T-cell (primary cell): ENCODE measurements around the gene ARPP21. TPM values are rescaled to one million over a fixed set of nuclear protein-coding genes. Genes with fewer than 3 reads are reported as not detected.

Experiments used
- ATAC-seq, 4 experiments: fragments of 200-7000 bp in 3 of 4; fragments of 150-1000 bp in 1 of 4; cut with Tn5 transposase; replicated peaks in 1 of 4; 1 replicate in 3 of 4; 2 replicates in 1 of 4; pipeline ENCODE4 v1.10.0; 2021; ENCODE audit warnings: moderate library complexity in 3 of 4, mild to moderate bottlenecking in 2 of 4, moderate number of reproducible peaks in 1 of 4
- CTCF ChIA-PET, 2 donors: fragments of 300-600 bp; sonication (Branson Sonifier 250); formaldehyde crosslinking; loops; one replicate each; lab custom pipeline; 2022; ENCODE audit warnings: antibody characterized with exemption in 2 of 2; lab: Charles Lee
- POLR2A ChIA-PET, 2 donors: fragments of 300-600 bp; sonication (Branson Sonifier 250); formaldehyde crosslinking; loops; one replicate each; lab custom pipeline; 2022; ENCODE audit warnings: antibody characterized with exemption in 2 of 2; lab: Charles Lee
- DNase-seq, 35 experiments: peaks; one replicate each; pipeline versions ENCODE4 v3.0.0 to v3.0.0-alpha.2; 2013 to 2023
- H3K27ac ChIP-seq: one replicate; pipeline ENCODE4 v1.5.1; 2013; ENCODE audit warnings: low read length
- H3K27me3 ChIP-seq, 2 experiments: replicated peaks in 1 of 2; 1 replicate in 1 of 2; 2 replicates in 1 of 2; pipeline versions ENCODE4 v1.6.1 to v1.7.0; 2013; ENCODE audit warnings: low read length in 1 of 2, mixed read lengths in 1 of 2; ENCODE audit not compliant: control insufficient read depth in 2 of 2, insufficient read depth in 2 of 2; ENCODE audit errors: extremely low read depth in 1 of 2
- H3K36me3 ChIP-seq, 2 donors: 1 replicate in 1 of 2; 2 replicates in 1 of 2; pipeline versions ENCODE4 v1.6.1 to v1.7.0; 2013; ENCODE audit warnings: low read length in 1 of 2; ENCODE audit not compliant: control insufficient read depth in 2 of 2, insufficient read depth in 1 of 2; ENCODE audit errors: extremely low read depth in 1 of 2
- H3K4me1 ChIP-seq, 2 experiments: 1 replicate in 1 of 2; 2 replicates in 1 of 2; pipeline versions ENCODE4 v1.6.1 to v1.7.0; 2013; ENCODE audit warnings: low read length in 2 of 2, mixed read lengths in 1 of 2; ENCODE audit not compliant: insufficient read depth in 2 of 2, control insufficient read depth in 1 of 2; ENCODE audit errors: extremely low read depth in 1 of 2
- H3K4me3 ChIP-seq, 2 donors: 1 replicate in 1 of 2; 2 replicates in 1 of 2; pipeline versions ENCODE4 v1.5.1 to v1.7.0; 2013; ENCODE audit warnings: mild to moderate bottlenecking in 2 of 2, low read length in 1 of 2, moderate library complexity in 1 of 2; ENCODE audit not compliant: control insufficient read depth in 1 of 2; ENCODE audit errors: extremely low read depth in 1 of 2
- H3K9me3 ChIP-seq: 2 replicates; pipeline ENCODE4 v1.7.0; 2013
- H3K27ac Mint-ChIP-seq, 2 donors: one replicate each; pipeline ENCODE4 v1.8.0; 2020 to 2021; ENCODE audit warnings: mild to moderate bottlenecking in 2 of 2, mixed read lengths in 2 of 2
- H3K27me3 Mint-ChIP-seq, 2 donors: one replicate each; pipeline ENCODE4 v1.8.0; 2021 to 2022; ENCODE audit warnings: mixed read lengths in 2 of 2
- H3K36me3 Mint-ChIP-seq: one replicate; pipeline ENCODE4 v1.8.0; 2021; ENCODE audit warnings: mixed read lengths
- H3K4me1 Mint-ChIP-seq, 3 donors: one replicate each; pipeline ENCODE4 v1.8.0; 2020 to 2022; ENCODE audit warnings: mixed read lengths in 3 of 3, mild to moderate bottlenecking in 1 of 3
- H3K4me3 Mint-ChIP-seq, 3 donors: one replicate each; pipeline ENCODE4 v1.8.0; 2020 to 2022; ENCODE audit warnings: mild to moderate bottlenecking in 3 of 3, mixed read lengths in 3 of 3, moderate library complexity in 3 of 3
- H3K9me3 Mint-ChIP-seq, 3 donors: one replicate each; pipeline ENCODE4 v1.8.0; 2020 to 2022; ENCODE audit warnings: mixed read lengths in 3 of 3
- WGBS: methylation state at CpG from one replicate; pipeline ENCODE4 v1.1.5; 2013; ENCODE audit warnings: missing lambda C conversion rate; ENCODE audit not compliant: insufficient coverage; 5-methylcytosine and 5-hydroxymethylcytosine counted together
- total RNA-seq, 35 experiments: library from RNA in 6 of 35; stranded (reverse) in 6 of 35; fragments of 120-200 nt in 1 of 35; gene quantifications; one replicate each; pipeline versions ENCODE4 v1.2.1 to v1.2.4 and lab custom pipeline; 2013 to 2026

ARPP21 gene
- total RNA-seq, 5 donors from 2014 or later (not counting 1 experiment from before 2014, with no cell fraction given), result not detected

DNA sequence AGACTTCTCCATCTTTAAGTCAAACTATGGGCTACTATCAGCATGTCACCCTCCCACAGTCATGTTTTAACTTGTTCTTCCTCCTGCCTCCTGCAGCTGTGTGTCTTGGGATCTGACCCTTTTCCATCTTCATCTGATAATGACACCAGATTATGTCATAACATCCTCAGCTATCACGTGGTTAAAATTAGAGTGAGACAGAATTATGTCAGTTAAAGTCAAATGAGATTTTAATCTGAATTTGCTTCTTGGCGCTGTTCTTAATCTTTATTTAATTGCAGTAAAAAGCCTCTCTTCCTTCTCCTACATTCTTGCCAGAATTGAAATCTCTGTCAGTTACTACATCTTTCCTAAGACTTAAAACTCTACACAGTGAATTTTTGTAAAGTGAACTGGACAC, 107.2 kb downstream of the ARPP21 start:
- ATAC-seq, result no peak
- H3K4me1 Mint-ChIP-seq, result peaks cover 0 to 5% (median 0%) of the 10 kb centered on the region in 3 donors
- H3K36me3 ChIP-seq, result no peaks in the 10 kb centered on the region
- H3K4me3 Mint-ChIP-seq, result no peak overlapping the region
- no peaks in the 10 kb centered on the region for H3K36me3 Mint-ChIP-seq
- ChIA-PET CTCF (no interaction called here), POLR2A (no interaction called here)
- H3K27ac Mint-ChIP-seq, result no peak overlapping the region
- H3K9me3 ChIP-seq, result no peaks in the 10 kb centered on the region
- H3K9me3 Mint-ChIP-seq, result peaks cover 0 to 12% (median 10%) of the 10 kb centered on the region in 3 donors
- WGBS, result no CpG with 5 or more reads among the region's 2 CpGs
- no peaks in the 10 kb centered on the region for H3K4me1 ChIP-seq
- no peaks in the 10 kb centered on the region for H3K27me3 ChIP-seq
- DNase-seq, result no peak
- no peak overlapping the region for H3K27ac ChIP-seq
- no peaks in the 10 kb centered on the region for H3K27me3 Mint-ChIP-seq
- no peak overlapping the region for H3K4me3 ChIP-seq

DNA sequence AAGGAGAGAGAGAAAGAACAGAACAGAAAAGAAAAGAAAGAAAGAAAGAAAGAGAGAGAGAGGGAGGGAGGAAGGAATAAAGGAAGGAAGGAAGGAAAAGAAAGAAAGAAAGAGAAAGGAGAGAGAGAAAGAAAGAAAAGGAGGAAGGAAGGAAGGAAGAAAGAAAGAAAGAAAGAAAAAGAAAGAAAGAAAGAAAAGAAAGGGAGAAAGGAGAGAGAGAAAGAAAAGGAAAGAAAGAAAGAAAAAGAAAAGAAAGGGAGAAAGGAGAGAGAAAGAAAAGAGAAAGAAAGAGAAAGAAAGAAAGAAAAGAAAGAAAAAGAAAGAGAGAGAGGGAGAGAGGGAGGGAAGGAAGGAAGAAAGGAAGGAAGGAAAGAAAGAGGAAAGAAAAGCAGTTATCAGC, 108.8 kb downstream of the ARPP21 start:
- H3K27me3 ChIP-seq, result no peaks in the 10 kb centered on the region
- no peaks in the 10 kb centered on the region for H3K4me1 ChIP-seq
- DNase-seq (no peak), ATAC-seq (no peak)
- ChIA-PET POLR2A (no interaction called here), CTCF (no interaction called here)
- H3K36me3 Mint-ChIP-seq, result no peaks in the 10 kb centered on the region
- H3K4me3 Mint-ChIP-seq, result no peak overlapping the region
- no peak overlapping the region for H3K27ac Mint-ChIP-seq
- no peak overlapping the region for H3K4me3 ChIP-seq
- H3K27me3 Mint-ChIP-seq, result no peaks in the 10 kb centered on the region
- H3K36me3 ChIP-seq, result no peaks in the 10 kb centered on the region
- no peaks in the 10 kb centered on the region for H3K9me3 ChIP-seq
- no peak overlapping the region for H3K27ac ChIP-seq
- H3K4me1 Mint-ChIP-seq, result peaks cover 0 to 5% (median 0%) of the 10 kb centered on the region in 3 donors
- H3K9me3 Mint-ChIP-seq, result peaks cover 0 to 12% (median 10%) of the 10 kb centered on the region in 3 donors

DNA sequence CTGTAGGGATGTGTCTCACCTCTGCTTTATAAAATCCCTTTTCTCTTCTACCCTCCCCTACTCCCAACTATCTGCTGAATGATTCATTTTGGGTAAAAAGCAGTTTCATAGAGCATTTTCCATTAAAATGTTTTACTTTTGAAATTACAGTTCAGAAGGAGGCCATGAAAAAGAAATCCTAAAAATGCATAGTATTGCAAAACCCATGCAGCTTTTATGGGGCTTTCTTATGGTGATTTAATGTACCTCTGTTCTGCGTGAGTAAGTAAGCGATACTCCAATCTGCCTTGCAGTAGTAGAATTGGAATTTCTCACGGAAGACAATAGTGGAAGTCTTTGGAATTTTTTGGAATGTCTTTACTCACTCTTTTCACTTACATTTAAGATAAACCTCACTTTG, 111.9 kb downstream of the ARPP21 start:
- ChIA-PET POLR2A (no interaction called here), CTCF (no interaction called here)
- H3K4me1 Mint-ChIP-seq, result peaks cover 0 to 5% (median 0%) of the 10 kb centered on the region in 3 donors
- Histone ChIP-seq H3K4me3 (no peak overlapping the region), H3K4me1 (no peaks in the 10 kb centered on the region), H3K9me3 (no peaks in the 10 kb centered on the region), H3K27me3 (no peaks in the 10 kb centered on the region), H3K36me3 (no peaks in the 10 kb centered on the region), H3K27ac (no peak overlapping the region)
- H3K27me3 Mint-ChIP-seq, result no peaks in the 10 kb centered on the region
- H3K9me3 Mint-ChIP-seq, result peaks cover 2 to 12% (median 10%) of the 10 kb centered on the region in 3 donors
- no CpG with 5 or more reads among the region's 3 CpGs for WGBS
- H3K27ac Mint-ChIP-seq, result no peak overlapping the region
- no peaks in the 10 kb centered on the region for H3K36me3 Mint-ChIP-seq
- no peak for ATAC-seq
- DNase-seq, result no peak
- no peak overlapping the region for H3K4me3 Mint-ChIP-seq

DNA sequence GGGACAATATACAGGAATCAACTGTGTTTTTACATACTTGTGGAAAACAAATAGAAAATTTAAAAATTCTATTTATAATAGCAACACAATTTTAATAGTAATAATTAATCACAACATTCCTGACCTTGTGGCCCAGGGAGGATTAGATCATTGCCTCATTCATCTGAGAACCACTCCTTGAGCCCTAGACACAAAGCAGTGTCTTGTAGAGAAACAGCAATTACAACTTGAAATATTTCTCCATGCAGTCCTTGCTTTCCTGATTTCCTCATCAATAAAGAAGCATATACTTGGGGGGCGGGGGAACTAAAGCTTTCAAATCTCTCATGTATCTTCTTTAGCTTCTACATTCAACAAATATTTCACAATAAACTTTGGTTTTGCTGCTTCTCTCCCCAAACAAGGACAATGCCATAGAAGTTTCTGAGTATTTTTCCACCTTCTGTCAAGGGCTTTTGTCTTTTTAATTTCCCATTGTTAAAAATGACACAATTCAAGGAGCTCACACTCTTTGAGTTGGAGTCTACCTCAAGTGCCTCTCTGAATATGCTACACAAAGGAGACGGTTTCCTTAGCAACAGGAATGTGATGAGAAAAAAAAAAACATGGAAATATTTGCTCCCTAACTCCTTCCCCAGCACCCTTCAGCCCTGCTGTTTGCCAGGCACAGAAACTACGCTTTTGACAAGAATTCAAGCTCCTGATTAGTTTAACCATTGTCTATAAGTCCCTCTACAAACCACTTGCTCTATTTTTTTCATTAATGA, 118.8 kb downstream of the ARPP21 start:
- no peaks in the 10 kb centered on the region for H3K4me1 ChIP-seq
- Mint-ChIP-seq H3K4me3 (no peak overlapping the region), H3K36me3 (no peaks in the 10 kb centered on the region), H3K9me3 (peaks cover 0 to 2% (median 1%) of the 10 kb centered on the region in 3 donors), H3K27ac (no peak overlapping the region), H3K4me1 (no peaks in the 10 kb centered on the region), H3K27me3 (no peaks in the 10 kb centered on the region)
- WGBS, result 100% methylated on average over 1 of the region's 3 CpGs
- CTCF ChIA-PET, result no interaction called here
- no peak overlapping the region for H3K4me3 ChIP-seq
- DNase-seq (no peak), ATAC-seq (no peak)
- no peaks in the 10 kb centered on the region for H3K27me3 ChIP-seq
- POLR2A ChIA-PET, result no interaction called here
- H3K9me3 ChIP-seq, result no peaks in the 10 kb centered on the region
- no peaks in the 10 kb centered on the region for H3K36me3 ChIP-seq
- no peak overlapping the region for H3K27ac ChIP-seq

DNA sequence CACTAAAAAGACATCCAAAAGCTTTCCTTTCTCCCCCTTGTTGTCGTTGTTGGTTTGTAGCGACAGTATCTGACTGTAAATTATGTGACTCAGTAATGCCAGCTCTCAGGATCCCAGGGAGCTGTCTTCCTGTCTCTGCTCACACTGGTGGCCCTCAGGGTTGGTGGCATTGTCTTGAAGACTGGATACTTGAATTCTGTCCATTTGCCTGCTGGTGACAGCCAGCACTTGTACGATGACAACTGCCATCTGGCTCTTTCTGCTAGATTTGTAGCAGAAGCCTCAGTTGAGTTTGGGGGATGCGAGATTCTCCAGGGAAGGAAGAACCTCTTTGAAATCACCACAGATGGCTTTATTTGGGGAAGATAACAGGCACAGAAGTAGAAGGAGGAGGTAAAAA, 120.8 kb downstream of the ARPP21 start:
- H3K4me1 Mint-ChIP-seq, result no peaks in the 10 kb centered on the region
- H3K36me3 ChIP-seq, result no peaks in the 10 kb centered on the region
- peaks cover 0 to 3% (median 0%) of the 10 kb centered on the region in 3 donors for H3K9me3 Mint-ChIP-seq
- no peaks in the 10 kb centered on the region for H3K27me3 ChIP-seq
- H3K27ac Mint-ChIP-seq, result no peak overlapping the region
- ChIA-PET POLR2A (no interaction called here), CTCF (no interaction called here)
- ATAC-seq (no peak), DNase-seq (no peak)
- H3K4me3 ChIP-seq, result no peak overlapping the region
- no peak overlapping the region for H3K4me3 Mint-ChIP-seq
- no peaks in the 10 kb centered on the region for H3K36me3 Mint-ChIP-seq
- H3K27me3 Mint-ChIP-seq, result no peaks in the 10 kb centered on the region
- H3K4me1 ChIP-seq, result no peaks in the 10 kb centered on the region
- no peak overlapping the region for H3K27ac ChIP-seq
- H3K9me3 ChIP-seq, result no peaks in the 10 kb centered on the region
- 90% methylated on average over 3 of the region's 4 CpGs for WGBS

DNA sequence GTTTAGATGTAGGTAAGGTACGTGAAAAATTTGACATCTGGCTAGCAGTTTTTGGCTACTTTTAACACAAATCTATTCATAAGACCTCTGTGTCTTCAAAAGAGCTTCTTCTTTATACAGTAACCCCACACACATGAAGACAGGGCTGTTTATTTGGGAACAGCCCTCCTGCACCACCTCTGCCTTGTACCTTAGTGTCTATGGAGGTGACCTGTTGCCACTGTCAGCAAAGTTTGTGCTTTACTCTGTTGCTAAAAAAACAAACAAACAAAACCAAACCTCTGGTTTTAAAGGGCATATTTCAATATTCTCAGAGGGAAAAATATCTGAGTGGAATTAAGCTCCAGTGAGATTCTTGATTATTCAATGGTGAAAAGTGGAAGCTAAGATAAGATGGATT, 122.0 kb downstream of the ARPP21 start:
- WGBS, result no CpG with 5 or more reads among the region's 1 CpG
- ChIA-PET CTCF (no interaction called here), POLR2A (no interaction called here)
- DNase-seq (no peak), ATAC-seq (no peak)
- H3K27me3 Mint-ChIP-seq, result no peaks in the 10 kb centered on the region
- Histone ChIP-seq H3K27me3 (no peaks in the 10 kb centered on the region), H3K4me3 (no peak overlapping the region), H3K36me3 (no peaks in the 10 kb centered on the region), H3K27ac (no peak overlapping the region), H3K9me3 (no peaks in the 10 kb centered on the region), H3K4me1 (no peaks in the 10 kb centered on the region)
- peaks cover 0 to 3% (median 0%) of the 10 kb centered on the region in 3 donors for H3K9me3 Mint-ChIP-seq
- H3K4me1 Mint-ChIP-seq, result no peaks in the 10 kb centered on the region
- no peak overlapping the region for H3K27ac Mint-ChIP-seq
- H3K4me3 Mint-ChIP-seq, result no peak overlapping the region
- no peaks in the 10 kb centered on the region for H3K36me3 Mint-ChIP-seq
